GM19351 (cell line): ENCODE results near the gene DYNLL2.
"Not testable (repeated sequence)": the region's sequence is repeated elsewhere in the genome, so short reads cannot be mapped to it uniquely, and the experiment has no call there.

ENCODE experiments used
- ATAC-seq: cut with Tn5 transposase; IDR thresholded peaks from one replicate; pipeline ENCODE4 v1.9.1; 2021; ENCODE audit warnings: mild to moderate bottlenecking, moderate library complexity; ENCODE audit not compliant: unreplicated experiment

The DYNLL2 gene

DNA sequence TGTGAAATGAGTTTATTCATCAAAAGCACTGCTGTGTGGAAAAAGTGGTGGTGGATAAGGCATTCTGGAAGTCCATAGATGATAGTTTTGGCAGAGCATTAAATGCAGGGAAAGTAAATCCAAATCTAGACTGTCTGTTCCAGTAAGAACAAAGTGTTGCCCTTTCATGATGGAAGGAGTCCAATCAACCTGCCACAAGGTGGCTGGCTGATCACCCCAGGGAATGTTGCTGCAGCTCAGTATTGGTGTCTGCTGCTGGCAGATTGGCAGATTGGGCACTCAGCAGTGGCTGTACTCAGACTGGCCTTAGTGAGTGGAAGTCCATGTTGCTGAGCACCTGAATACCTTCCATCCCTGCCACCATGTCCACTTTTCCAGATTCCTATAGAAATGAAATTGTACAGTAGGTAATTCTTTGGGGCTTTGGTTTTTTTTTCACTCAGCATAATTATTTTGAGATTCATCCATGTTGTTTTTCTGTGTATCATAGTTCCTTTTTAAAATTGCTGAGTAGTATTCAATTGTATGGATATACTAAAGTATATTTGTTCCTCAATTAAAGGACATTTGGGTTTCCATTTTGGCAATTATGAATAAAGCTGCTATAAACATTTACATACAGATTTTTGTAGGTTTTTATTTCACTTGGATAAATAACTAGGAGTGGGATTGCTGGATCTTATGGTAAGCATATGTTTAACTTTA lies 14.3 kb downstream of the DYNLL2 start:
- ATAC-seq: no peak

DNA sequence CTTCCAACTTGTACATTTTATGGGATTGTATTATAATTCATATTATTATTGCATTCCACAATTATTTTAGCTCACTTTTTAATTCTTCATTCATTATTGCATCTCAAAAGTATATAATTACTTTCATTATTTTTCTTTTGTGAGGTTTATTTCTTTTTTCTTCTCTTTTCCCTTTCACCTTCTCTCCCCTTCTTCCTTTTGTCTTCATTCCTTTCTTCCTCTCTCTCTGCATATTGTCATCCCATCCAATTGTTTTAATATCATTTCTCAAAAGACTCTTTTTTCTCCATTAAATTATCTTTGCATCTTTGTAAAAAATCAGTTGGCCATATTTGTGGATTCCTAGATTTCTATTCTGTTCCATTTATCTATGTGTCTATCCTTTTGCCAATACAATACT lies 17.3 kb downstream of the DYNLL2 start:
- no peak for ATAC-seq

DNA sequence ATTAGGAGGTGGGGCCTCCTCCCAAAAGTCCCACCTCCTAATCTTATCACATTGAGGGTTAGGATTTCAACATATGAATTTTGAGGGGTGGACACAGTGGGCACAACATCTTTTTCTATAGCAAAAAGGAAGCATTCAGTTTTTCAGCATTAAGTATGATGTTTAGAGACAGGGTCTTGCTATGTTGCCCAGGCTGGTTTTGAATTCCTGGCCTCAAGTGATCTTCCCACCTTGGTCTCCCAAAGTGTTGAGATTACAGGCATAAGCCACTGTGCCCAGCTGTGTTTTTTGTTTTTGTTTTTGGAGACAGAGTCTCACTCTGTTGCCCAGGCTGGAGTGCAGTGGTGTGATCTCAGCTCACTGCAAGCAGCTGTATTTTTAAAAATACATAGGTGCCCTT lies 18.7 kb downstream of the DYNLL2 start:
- not testable (repeated sequence) for ATAC-seq

DNA sequence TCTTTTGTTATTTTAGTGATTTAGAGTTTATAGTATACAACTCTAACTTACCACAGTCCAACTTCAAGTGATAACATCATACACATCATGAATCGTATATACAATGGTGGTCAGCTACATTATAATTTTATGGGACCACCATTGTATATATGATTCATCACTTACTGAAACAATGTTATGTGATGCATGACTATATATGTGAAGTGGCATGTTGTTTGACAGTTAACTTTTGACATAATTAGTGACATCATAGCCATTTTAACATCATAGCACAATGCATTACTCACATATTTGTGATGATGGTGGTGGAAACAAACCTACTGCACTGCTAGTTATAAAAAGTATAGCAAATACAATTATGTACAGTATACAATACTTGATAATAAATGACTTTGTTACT lies 21.9 kb downstream of the DYNLL2 start:
- no peak for ATAC-seq

DNA sequence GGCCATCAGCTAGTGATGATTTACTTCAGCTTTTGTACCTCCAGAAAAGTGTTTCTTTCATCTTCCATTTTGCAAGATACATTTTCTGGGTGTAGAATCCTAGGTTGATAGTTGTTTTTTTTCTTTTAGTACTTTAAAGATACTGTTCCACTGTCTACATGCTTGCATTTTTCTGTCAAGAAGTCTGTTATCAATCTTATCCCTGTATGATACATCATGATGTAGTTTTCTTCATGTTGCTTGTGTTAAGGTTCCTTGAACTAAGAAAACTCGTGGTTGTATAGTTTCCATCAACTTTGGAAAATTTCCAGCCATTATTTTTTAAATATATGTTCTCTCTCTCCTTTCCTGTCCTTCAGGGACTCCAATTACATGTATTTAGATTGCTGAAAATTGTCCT lies 24.1 kb downstream of the DYNLL2 start:
- ATAC-seq: no peak

DNA sequence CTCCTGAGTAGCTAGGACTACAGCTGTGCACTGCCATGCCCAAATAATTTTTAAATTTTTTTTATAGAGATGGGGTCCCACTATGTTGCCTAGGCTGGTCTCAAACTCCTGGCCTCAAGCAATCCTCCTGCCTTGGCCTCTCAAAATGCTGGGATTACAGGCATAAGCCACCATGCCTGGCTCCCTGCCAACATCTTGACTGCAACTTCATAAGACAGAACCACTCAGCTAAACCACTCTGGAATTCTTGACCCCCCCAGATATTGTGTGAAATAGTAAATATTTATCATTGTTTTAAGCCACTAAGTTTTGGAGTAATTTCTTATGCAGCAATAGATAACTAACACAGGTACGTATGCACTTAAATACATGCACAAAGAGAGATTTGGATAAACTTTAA lies 26.0 kb downstream of the DYNLL2 start:
- ATAC-seq: no peak

DNA sequence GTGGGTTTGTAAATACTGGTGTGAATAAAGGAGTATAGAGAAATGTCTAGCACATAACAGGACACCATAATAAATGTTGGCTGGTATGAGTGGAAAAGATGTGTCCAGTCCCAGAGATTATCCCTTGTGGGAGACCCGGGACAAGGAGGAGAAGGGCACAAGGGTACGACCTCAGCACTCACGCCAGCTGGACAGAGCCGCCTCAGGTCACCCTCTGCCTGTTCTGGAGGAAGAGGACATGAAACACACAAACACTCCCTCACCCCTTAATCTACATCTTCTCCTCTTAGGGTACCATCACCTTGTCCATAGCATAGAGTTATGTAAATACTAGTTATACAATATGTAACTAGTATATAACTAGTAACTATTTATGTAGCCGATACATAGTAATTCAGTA lies 26.8 kb downstream of the DYNLL2 start:
- ATAC-seq: no peak

DNA sequence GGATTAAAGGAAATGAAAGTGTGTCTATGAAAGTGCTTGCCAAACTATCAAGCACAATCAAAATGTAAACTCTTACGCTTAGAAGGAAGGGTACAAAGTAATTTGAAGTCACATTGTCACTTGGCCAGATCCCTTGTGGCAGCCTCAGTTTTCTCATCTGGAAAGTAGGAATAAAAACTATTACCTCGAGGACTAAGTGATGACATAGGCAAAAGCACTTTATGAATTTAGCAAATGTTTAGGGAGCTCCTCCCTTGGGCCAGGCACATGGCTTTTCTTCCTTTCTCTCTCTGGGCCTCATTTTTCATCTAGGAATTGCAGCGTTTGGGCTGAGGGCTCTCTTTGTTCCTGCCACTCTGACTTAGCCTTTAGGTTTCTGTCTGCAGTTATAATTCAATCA lies 28.5 kb downstream of the DYNLL2 start:
- no peak for ATAC-seq

DNA sequence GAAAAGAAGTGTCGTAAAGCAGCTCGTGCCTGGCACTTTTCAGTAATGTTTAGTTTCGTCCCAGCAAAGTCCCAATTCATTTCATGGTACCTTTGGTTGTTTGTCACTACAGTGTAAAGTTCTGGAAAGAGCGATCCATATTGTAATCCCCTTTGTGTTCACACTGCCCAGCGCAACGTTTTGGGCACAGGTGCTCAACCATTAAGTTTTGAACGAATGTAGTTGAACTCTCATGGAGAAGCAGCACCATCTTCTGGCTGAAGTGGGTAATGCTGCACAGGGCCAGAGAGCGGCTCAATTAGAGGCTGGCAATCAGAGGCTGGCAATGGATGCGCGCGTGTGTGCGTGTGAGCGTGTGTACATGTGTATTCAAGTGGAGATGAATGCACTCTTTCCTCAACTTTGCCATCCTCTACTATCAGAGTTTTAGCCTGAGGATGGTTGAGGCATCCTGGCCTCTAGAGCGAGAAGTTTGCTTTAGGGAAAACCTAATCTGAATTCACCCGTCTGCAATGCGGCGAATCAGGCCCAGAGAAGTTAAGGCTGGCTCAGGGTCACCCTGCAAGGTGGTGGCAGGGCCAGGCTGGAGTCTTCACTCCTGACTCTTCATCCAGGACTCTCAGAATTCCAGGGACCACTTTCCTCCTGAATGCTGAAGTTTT lies 29.9 kb downstream of the DYNLL2 start:
- ATAC-seq: no peak

DNA sequence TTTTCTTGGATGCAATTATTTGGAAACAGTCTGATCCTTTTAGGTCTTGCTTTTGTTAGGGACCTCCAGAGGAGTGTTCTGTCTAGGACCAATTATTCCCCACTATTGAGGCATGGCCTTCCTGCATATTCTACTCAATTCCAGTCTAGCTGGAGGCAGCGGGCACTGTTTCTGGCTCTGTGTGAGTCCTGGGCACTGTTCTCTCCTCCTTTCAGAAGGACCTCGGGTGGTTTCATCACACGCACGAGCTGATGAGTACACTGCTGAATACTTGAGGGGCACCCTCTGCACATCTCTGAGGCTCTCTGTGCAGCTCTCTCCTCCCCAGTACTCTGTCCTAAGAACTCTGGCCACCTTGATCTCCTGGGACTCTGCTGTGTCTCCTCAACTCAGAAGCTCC lies 30.7 kb downstream of the DYNLL2 start:
- ATAC-seq: no peak

DNA sequence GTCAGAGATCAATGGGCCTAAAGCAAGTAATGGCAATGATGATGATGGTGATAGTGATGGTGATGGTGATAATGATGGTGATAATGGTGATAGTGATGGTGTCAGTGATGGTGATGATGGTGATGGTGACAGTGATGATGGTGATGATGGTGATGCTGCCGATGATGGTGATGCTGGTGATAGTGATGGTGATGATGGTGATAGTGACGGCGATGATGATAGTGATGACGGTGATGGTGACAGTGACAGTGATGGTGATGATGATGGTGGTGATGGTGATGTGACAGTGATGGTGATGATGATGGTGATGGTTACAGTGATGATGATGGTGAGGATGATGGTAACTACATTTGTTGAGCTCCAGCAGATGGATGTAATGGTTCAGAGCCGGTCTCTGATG lies 34.2 kb downstream of the DYNLL2 start:
- ATAC-seq: no peak

DNA sequence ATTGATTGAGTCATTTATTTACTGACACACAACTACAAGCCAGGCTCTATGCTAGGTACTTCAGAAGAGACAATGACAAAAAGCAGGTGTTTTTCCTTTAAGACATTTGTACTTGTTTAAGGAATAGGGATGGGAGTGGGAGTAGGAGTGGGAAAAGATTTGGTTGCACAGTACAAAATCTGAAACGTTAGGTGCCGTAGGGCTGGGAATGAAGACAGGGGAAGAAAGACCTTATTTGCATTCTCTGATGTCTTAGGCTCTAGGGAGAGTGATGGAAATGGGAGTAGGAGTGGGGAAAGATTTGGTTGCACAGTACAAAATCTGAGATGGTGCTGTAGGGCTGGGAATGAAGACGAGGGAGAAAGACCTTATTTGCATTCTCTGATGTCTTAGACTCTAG lies 36.3 kb downstream of the DYNLL2 start:
- ATAC-seq: no peak

DNA sequence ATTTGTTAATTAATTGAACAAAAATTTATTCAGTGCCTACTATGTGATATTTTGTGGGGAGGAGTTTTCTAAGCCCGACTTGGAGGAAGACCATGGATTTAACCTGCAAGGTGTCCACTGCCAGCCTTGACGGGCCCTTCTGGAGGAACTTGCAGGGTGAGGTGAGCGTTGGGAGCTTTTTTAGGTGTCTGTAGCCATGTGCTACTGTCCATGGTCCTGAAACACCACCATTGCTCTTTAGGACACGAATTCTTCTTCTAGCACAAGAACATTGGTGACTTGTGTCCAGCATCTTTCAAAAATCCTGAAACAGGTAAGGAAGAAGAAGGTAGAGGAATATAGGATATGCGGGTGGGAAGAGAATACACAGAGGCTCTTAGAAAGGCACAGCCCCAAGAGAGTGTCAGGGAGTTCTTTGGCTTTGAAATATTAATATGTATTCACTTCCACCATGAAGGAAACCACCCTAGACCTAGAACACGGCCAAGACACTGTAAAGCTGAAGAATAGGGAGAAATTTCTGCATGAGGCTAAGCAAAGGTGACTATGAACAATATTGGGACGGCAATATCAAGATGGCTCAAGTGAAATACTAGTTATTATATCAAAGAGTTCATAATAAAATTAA lies 37.1 kb downstream of the DYNLL2 start:
- ATAC-seq: no peak

DNA sequence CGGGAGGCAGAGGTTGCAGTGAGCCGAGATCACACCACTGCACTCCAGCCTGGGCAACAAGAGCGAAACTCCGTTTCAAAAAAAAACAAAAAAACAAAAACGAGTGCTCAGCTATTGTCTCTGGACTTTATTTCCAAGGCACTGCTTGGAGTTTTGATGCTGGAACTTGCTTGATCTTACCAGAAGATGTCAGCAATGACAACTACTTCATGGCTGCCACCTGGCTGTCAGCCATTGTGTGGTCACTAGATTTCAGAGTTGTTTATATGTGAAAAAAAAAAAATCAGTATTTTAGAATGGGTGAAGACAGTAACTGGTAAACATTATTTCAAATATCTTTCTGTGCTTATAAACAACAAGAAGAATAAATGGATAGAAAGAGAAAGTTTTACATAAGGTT lies 38.7 kb downstream of the DYNLL2 start:
- ATAC-seq: no peak

DNA sequence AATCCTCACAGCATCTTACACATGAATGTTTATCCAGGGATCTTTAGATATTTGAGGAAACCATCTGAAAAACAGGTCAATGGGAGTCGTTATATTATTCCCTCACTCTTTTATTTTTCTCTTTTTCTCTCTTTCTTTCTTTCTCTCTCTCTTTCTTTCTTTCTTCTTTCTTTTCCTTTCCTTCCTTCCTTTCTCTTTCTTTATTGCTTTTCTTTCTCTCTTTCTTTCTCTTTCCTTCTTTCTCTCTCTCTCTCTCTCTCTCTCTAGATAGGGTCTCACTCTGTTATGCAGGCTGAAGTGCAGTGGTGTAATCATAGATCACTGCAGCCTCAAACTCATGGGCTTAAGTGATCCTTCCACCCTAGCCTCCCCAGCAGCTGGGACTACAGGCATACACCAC lies 44.6 kb downstream of the DYNLL2 start:
- no peak for ATAC-seq

DNA sequence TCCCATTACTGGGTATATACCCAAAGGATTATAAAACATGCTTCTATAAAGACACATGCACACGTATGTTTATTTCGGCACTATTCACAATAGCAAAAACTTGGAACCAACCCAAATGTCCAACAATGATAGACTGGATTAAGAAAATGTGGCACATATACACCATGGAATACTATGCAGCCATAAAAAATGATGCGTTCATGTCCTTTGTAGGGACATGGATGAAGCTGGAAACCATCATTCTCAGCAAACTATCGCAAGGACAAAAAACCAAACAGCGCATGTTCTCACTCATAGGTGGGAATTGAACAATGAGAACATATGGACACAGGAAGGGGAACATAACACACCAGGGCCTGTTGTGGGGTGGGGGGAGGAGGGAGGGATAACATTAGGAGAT lies 49.5 kb downstream of the DYNLL2 start:
- not testable (repeated sequence) for ATAC-seq

DNA sequence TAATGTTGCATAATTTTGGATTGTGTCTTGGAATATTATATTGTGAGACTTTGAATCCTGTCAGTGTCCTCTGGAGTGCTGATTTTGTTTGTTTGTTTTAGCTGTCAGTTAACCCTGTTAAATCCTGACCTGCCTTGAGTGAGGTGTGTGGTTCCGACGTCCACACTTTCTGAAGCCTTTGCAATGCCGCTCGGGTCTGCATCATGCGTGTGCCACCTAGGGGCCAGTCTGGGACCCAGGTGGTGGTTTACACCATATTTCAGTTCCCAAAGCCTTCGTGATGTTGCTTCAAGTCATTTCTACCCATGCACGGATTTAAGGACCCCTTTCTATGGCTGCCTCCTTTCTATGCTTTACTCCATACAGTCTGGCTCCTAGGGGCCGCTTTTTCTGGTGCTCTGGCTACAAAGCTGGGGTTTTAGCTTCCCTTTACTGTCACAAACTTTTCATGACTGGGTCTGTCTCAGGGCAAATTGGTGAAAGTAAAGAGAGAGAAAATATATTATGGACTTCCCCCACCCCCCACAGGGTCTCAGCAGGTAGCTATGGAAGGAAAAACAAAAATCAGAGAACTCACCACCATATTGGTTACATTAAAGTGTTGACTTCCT lies 53.6 kb downstream of the DYNLL2 start:
- no peak for ATAC-seq

DNA sequence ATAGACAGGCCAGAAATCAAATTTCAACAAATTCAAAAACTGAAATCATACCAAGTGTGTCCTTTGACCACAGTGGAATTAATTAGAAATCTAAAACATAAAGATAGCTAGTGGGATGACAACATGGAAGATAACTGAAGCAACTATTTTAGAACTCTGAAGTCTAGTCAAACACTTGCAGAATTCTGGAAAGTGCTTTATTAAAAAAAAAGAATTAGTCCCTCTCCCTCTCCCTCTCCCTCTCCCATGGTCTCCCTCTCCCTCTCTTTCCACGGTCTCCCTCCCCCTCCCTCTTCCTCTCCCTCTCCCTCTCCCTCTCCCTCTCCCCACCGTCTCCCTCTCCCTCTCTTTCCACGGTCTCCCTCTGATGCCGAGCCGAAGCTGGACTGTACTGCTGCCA lies 58.3 kb downstream of the DYNLL2 start:
- ATAC-seq: no peak

DNA sequence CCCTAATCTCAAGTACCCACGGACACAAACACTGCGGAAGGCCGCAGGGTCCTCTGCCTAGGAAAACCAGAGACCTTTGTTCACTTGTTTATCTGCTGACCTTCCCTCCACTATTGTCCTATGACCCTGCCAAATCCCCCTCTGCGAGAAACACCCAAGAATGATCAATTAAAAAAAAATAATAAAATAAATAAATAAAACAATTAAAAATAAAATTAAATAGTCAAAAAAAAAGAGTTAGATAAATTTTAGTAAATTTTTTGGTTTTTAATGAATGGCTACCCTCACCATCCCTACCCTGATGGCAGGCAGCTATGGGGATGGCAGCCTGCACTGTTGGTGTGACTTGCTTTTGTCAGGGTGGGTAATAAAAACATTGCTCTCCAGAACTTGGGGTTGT lies 60.1 kb downstream of the DYNLL2 start:
- not testable (repeated sequence) for ATAC-seq

DNA sequence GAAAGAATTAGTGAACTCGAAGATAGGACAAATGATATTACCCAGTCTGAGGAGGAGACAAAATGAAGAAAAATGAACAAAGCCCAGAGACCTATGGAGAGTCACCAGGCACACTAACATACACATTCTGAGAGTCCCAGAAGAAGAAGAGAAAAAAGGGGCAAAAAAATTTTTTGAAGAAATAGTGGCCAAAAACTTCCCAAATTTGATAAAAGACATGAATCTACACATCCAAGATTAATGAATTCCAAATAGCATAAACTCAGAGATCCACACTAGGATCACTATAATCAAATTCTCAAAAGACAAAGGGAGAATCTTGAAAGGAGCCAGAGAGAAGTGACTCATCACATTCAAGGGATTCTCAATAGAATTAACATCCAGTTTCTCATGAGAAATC lies 61.6 kb downstream of the DYNLL2 start:
- ATAC-seq: no peak
